GM12864 (cell line): ENCODE measurements around the gene C8A.

Experiments
- DNase-seq: peaks from one replicate; pipeline ENCODE4 v3.0.0-alpha.2; 2011; ENCODE audit warnings: low read depth
- H3K4me3 ChIP-seq: 2 replicates; pipeline ENCODE4 v1.5.1; 2011; ENCODE audit warnings: mild to moderate bottlenecking, low read depth, low read length, control low read depth
- TF ChIP-seq, protein P1 (sequence below): IDR thresholded peaks from 2 replicates; pipeline ENCODE4 v1.5.1; 2011; ENCODE audit warnings: low read depth, mild to moderate bottlenecking, moderate library complexity, low read length, control low read depth, inconsistent platforms; ENCODE audit errors: missing control alignments

C8A gene

DNA sequence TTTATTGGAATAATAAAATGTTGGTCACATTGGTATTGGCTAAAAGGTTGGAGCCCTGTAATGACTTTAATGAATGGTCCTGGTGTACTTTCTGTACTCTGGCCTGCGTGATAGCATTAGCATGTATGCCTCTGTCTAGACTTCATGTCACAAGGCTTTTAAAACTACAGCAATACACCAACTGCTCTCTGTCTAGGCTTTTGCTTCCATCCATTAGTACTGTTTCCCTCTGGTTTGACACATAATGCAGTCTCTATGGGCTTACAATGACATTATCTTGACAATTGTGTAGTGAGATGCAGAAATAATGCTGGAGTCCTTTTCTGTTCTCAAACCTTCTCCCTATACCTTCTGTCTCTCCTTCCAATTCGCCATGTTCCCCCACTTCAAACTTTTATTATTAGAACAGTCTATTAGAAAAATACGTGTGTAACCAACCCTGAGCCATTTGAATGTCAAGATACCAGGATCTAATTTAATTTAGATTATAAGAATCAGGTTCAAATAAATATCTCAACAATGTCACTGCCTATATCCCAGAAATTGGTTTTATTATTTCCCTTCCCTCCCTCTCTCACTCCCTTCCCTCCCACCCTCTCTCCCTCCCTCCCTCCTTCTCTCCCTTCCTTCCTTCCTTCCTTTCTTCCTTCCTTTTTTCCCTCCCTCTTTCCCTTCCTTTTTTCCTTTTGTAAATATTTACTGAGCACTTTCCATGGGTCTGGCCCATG is 8.8 kb downstream of the C8A start:
- DNase-seq = no peak
- TF ChIP-seq, protein P1, sequence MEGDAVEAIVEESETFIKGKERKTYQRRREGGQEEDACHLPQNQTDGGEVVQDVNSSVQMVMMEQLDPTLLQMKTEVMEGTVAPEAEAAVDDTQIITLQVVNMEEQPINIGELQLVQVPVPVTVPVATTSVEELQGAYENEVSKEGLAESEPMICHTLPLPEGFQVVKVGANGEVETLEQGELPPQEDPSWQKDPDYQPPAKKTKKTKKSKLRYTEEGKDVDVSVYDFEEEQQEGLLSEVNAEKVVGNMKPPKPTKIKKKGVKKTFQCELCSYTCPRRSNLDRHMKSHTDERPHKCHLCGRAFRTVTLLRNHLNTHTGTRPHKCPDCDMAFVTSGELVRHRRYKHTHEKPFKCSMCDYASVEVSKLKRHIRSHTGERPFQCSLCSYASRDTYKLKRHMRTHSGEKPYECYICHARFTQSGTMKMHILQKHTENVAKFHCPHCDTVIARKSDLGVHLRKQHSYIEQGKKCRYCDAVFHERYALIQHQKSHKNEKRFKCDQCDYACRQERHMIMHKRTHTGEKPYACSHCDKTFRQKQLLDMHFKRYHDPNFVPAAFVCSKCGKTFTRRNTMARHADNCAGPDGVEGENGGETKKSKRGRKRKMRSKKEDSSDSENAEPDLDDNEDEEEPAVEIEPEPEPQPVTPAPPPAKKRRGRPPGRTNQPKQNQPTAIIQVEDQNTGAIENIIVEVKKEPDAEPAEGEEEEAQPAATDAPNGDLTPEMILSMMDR = no peak
- no peak overlapping the region for H3K4me3 ChIP-seq

DNA sequence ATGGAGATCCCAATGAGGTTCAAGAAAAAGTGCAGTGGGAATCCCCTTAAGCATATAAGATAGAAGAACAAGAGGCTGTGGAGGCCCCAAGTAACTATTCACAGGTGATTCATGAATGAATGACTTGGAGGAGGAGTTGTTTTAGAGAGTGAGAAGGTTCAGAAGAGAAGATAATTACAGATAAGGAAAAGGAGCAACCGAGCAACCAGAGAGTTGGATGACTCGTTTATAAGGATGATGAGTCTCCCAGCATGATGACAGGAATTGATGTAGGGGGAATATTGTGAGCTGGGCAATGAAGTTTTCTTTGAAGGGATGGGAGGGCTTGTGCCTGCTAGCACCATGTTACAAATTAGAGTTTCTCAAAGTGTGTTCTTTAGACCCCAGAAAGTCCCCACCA is 9.8 kb downstream of the C8A start:
- TF ChIP-seq, protein P1 = no peak
- no peak overlapping the region for H3K4me3 ChIP-seq
- DNase-seq = no peak

DNA sequence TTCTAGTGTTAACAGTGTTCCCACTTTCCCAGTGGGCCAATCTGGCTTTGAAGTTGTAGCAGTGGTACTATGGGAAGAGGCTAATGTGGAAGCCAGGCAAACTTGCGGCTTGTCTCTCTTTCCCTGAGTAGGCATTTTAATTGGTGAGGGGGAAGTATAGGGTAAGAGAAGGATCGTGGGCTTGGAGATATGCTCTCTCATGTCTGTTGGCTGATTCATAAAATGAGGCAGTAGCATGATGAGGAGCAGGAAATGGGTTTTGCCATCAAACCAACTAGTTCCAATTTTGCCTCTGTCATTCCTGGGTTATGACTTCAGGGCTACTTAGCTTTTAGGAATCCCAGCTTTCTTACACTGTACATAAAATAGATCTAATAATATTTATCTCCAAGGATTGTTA is 12.1 kb downstream of the C8A start:
- TF ChIP-seq, protein P1 = no peak
- no peak overlapping the region for H3K4me3 ChIP-seq
- no peak for DNase-seq

DNA sequence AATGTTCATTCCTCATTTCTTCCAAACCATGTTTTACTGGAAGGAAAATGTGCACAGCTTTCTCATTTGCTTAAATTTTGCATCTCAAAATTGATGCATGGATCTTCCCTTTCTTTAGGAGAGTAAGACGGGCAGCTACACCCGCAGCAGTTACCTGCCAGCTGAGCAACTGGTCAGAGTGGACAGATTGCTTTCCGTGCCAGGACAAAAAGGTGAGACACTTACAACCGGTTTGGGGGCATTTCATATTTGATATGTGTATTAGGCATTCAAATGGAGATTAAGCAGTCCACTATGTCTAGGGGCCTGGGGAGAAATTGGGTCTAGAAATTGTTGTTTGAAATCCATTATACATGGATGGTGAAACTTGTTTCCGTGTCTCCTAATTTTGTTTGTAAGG is 12.9 kb downstream of the C8A start:
- no peak for DNase-seq
- H3K4me3 ChIP-seq = no peak overlapping the region
- TF ChIP-seq, protein P1 = no peak

DNA sequence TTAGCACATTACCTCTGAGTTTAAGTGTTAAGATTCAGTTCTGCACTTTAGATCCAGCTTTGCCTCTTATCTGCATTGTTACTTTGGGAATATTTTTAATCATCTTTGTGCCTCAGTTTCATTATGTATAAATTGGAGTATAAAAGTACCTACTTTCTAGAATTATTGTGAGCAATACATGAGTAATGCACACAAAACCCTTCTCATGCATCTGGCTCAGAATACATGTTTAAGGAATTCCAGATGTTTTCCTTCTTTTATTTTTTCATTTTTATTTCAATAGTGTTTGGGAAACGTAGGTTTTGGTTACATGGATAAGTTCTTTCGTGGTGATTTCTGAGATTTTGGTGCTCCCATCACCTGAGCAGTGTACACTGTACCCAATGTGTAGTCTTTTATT is 14.2 kb downstream of the C8A start:
- no peak overlapping the region for H3K4me3 ChIP-seq
- DNase-seq = no peak
- TF ChIP-seq, protein P1 = no peak

DNA sequence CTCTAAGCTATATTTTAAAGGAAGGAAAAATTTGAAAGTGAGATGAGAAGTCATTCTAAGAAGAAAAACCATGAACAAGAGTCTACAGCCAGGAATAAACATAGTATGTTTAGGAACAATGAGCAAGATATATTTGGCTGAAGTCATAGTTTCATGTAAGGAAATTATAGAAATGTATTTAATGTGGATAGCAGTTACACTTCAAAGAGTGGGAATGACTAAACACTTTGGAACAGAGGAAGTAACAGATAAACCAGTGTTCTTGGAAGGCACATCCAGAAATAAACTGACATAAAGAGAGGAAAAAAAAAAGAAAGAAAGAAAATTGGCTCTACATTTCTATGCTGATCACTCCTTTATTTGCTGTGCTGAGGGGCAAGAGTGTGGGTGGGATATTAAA is 18.0 kb downstream of the C8A start:
- TF ChIP-seq, protein P1 = no peak
- no peak overlapping the region for H3K4me3 ChIP-seq
- no peak for DNase-seq

DNA sequence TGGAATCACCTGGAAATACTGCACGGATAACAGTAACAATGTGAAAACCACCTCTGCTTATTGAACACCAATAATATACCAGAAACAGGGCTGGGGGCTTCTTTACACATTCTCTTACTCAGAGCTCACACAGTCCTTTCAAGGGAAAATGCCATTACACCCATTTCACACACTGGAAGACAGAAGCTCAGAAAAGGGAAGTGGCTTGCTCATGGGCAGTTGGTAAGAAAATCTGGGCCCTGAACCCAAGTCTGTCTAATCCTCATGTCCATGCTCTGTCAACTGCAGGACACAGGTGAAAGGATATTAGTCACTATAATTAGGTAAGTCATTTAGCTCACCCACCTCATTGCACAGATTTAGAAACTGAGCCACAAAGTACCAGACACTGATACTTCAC is 18.6 kb downstream of the C8A start:
- no peak for DNase-seq
- H3K4me3 ChIP-seq = no peak overlapping the region
- TF ChIP-seq, protein P1 = no peak
